Activated naive CD4-positive, alpha-beta T cell treated with anti-CD3 and anti-CD28 coated beads for 36 hours (primary cell): Measurements from ENCODE around the gene LGR5. TPM values are rescaled to one million over a fixed set of nuclear protein-coding genes. Genes with fewer than 3 reads are reported as not detected.
A peak's percentile ranks its signal among the peaks of the same experiment; 100 is the strongest.

Experiments used
- CTCF ChIA-PET: fragments of 350-600 bp; sonication (Branson Sonifier 250); formaldehyde crosslinking; loops from one replicate; lab custom pipeline; 2021; ENCODE audit warnings: antibody characterized with exemption; lab: Charles Lee
- DNase-seq: peaks from one replicate; pipeline ENCODE4 v3.0.0-alpha.2; 2020
- H3K27ac Mint-ChIP-seq: one replicate; pipeline ENCODE4 v1.8.0; 2021; ENCODE audit warnings: mild to moderate bottlenecking, mixed read lengths
- H3K27me3 Mint-ChIP-seq: one replicate; pipeline ENCODE4 v1.8.0; 2021; ENCODE audit warnings: low read depth, mixed read lengths
- H3K36me3 Mint-ChIP-seq: one replicate; pipeline ENCODE4 v1.8.0; 2021; ENCODE audit warnings: low read depth, mixed read lengths
- H3K4me1 Mint-ChIP-seq: one replicate; pipeline ENCODE4 v1.8.0; 2021; ENCODE audit warnings: low read depth, mixed read lengths
- H3K4me3 Mint-ChIP-seq: one replicate; pipeline ENCODE4 v1.8.0; 2021; ENCODE audit warnings: mild to moderate bottlenecking, moderate library complexity, mixed read lengths
- H3K9me3 Mint-ChIP-seq: one replicate; pipeline ENCODE4 v1.8.0; 2021; ENCODE audit warnings: mixed read lengths
- intact Hi-C: fragments of 100-400 bp; cut with micrococcal nuclease; formaldehyde crosslinking; loops from one replicate; pipeline ENCODE4 v1.15.1; 2023
- total RNA-seq, 2 experiments: library from RNA; stranded (reverse); gene quantifications; one replicate each; pipeline ENCODE4 v1.2.3, GENCODE V29; 2021

LGR5 gene
- total RNA-seq, 2 experiments from 2014 or later: not detected

DNA sequence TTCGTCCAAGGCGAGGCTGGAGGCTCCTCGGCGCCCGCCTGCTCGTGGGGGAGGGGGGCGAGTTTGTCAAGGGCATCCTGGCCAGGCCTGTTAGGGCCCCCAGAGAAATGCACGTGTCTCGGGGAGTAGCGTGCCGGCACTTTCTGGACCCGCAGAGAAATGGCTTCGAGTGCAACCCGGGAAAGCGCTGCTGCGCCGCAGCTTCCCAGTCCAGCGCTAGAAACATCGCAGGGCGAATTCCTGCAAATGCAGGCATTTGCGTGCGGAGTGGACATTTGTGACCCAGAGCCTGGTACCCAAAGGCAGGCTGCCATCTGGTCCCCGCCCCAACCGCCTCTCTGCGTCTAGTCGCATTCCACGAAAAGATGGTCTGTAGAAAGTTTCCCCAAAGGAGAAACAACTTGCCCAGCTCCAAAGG is 756 bp downstream of the LGR5 start:
- Mint-ChIP-seq H3K9me3 (peaks cover 22% of the 10 kb centered on the region), H3K27me3 (peaks cover 55% of the 10 kb centered on the region), H3K27ac (no peak overlapping the region), H3K36me3 (peaks cover 2% of the 10 kb centered on the region), H3K4me1 (peaks cover 18% of the 10 kb centered on the region), H3K4me3 (peak overlapping the region; percentile 74)
- DNase-seq: no peak
- CTCF ChIA-PET: no interaction called here
- intact Hi-C loops: no loop called here

GRCh38 chr12:71440763-71441748 is 1.5 kb downstream of the LGR5 start:
- peaks cover 15% of the 10 kb centered on the region for H3K9me3 Mint-ChIP-seq

DNA sequence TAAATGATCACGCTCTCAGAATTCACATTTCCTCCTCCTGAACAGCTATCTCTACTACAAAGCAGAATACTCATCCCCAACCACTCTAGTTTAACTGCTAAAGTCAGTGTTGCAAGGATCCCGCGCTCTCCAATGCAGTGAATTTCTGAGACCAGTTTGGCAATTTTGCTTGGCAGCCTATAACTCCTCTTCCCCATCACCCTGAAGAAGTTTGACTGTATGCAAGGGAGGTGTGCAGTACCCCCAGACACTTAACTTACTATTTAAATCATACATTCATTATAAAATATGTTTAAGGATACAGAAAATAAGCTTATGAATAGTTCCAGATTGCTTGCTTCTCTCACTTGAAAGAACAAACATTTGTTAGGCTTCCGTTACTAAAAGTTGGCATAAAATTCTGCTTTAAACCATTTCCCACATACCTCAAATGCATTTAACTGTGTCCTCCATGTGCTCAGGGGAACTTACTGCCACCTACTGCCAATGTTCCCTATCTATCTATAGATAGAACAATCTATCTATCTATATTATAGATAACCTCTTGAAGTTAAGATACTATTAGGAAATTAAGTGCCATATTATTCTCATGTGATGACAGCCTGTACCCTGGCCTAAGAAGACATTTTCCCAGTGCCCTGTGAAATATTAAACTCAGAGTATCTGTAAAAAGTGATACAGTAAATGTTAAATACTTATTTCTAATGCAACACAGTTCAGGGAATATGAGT is 2.4 kb downstream of the LGR5 start:
- intact Hi-C loops: no loop called here
- CTCF ChIA-PET: no interaction called here
- H3K9me3 Mint-ChIP-seq: peaks cover 7% of the 10 kb centered on the region
- H3K36me3 Mint-ChIP-seq: no peaks in the 10 kb centered on the region
- no peak overlapping the region for H3K27ac Mint-ChIP-seq
- DNase-seq: no peak
- no peak overlapping the region for H3K4me3 Mint-ChIP-seq
- H3K4me1 Mint-ChIP-seq: peaks cover 18% of the 10 kb centered on the region
- H3K27me3 Mint-ChIP-seq: peaks cover 57% of the 10 kb centered on the region

More at GRCh38 chr12:71440763-71441748, 1.5 kb downstream of the LGR5 start:
- peaks cover 56% of the 10 kb centered on the region for H3K27me3 Mint-ChIP-seq
- H3K4me1 Mint-ChIP-seq: peaks cover 18% of the 10 kb centered on the region
- peak overlapping the region; percentile 74 for H3K4me3 Mint-ChIP-seq
- no peak overlapping the region for H3K27ac Mint-ChIP-seq
- peaks cover 2% of the 10 kb centered on the region for H3K36me3 Mint-ChIP-seq
- intact Hi-C loops: no loop called here
- CTCF ChIA-PET: interaction anchor here (0.6 kb wide), 1 partner anchor 70 kb away, joined by 3 read pairs; no protein-coding TSS in a partner anchor
- peak; percentile 11 for DNase-seq

GRCh38 chr12:71442567-71442931 is 3.0 kb downstream of the LGR5 start:
- Mint-ChIP-seq H3K9me3 (peaks cover 1% of the 10 kb centered on the region), H3K4me3 (no peak overlapping the region), H3K4me1 (peaks cover 18% of the 10 kb centered on the region), H3K36me3 (no peaks in the 10 kb centered on the region), H3K27me3 (peaks cover 57% of the 10 kb centered on the region), H3K27ac (no peak overlapping the region)
- CTCF ChIA-PET: no interaction called here
- intact Hi-C loops: no loop called here
- no peak for DNase-seq

DNA sequence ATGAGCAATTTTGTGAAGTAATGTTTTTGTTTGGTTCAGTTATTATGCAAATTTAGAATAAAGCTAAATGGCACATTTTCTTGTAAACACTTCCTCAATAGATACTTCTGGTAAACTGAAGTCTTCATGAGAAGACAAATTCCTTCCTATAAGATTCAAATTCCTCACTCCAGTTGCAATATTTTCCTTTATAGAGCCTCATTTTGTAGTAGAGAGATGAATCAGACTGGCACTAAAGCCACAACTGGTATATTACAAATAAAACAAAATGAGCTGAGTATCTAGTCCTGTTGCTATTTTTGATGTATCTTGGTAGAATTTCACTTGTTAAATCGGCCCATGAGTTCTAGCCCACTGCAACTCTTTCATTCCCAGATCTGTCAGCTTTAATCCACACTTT is 5.5 kb downstream of the LGR5 start:
- Mint-ChIP-seq H3K36me3 (no peaks in the 10 kb centered on the region), H3K4me3 (no peak overlapping the region), H3K27ac (no peak overlapping the region), H3K4me1 (peaks cover 13% of the 10 kb centered on the region), H3K27me3 (peaks cover 47% of the 10 kb centered on the region), H3K9me3 (no peaks in the 10 kb centered on the region)
- CTCF ChIA-PET: no interaction called here
- no peak for DNase-seq
- intact Hi-C loops: no loop called here

GRCh38 chr12:71447691-71448132 is 8.1 kb downstream of the LGR5 start:
- CTCF ChIA-PET: no interaction called here
- H3K27ac Mint-ChIP-seq: no peak overlapping the region
- H3K4me3 Mint-ChIP-seq: no peak overlapping the region
- DNase-seq: no peak
- intact Hi-C loops: no loop called here
- no peaks in the 10 kb centered on the region for H3K36me3 Mint-ChIP-seq
- no peaks in the 10 kb centered on the region for H3K4me1 Mint-ChIP-seq
- H3K27me3 Mint-ChIP-seq: peaks cover 36% of the 10 kb centered on the region
- H3K9me3 Mint-ChIP-seq: no peaks in the 10 kb centered on the region

DNA sequence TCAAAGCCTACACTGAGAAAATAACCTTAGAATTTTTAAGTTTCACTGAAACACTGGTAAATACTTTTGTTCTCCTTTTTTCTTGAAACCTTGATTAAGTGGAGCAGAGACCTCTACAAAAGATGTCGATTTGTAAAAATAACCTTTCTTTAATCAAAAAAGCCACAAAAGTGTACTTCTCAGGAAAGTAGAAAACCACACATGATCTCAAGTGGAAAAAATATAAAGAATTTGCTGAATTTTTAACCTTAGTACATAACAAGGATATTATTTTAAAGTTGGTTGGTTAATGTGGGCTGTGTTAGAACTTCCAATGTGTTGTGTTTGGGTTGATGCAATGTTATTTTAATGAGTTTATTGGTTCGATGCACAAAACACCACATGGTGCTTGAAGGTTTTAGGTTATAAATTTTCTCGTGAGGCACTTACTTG is 8.6 kb downstream of the LGR5 start:
- Mint-ChIP-seq H3K27me3 (peaks cover 36% of the 10 kb centered on the region), H3K4me3 (no peak overlapping the region), H3K4me1 (no peaks in the 10 kb centered on the region), H3K9me3 (no peaks in the 10 kb centered on the region), H3K27ac (no peak overlapping the region), H3K36me3 (no peaks in the 10 kb centered on the region)
- CTCF ChIA-PET: no interaction called here
- intact Hi-C loops: no loop called here
- no peak for DNase-seq

DNA sequence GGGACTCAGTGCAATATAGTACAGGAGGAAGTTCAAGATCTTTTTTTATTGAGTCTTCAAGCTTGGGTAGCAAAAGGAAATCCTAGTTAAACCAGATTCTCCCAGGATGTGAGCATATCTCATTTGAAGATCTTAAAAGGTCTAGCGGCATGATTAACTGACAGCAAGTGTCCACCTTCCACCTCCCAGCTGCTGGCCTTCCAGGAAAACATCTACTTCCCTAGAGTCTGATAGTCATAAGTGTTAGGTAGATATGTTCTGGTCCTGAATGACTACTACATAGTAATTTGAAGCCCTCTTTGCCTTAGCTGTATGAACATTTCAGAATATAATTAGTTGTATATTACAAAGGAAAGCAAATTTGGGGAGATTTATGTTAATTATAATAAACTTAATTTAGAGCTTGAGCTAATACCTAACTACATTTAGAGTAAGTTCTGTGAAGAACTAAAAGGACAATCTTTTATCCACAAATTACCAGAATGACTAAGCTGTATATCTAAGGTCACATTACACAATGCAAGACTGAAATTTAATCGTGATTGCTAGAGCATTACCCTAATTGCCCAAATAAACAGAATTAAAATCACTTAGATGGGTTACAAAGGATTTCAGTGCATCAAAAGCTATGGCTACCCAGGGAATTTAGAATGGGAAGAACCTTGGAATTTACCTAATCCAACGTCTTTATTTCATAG is 9.9 kb downstream of the LGR5 start:
- intact Hi-C loops: no loop called here
- Mint-ChIP-seq H3K4me3 (no peak overlapping the region), H3K27me3 (peaks cover 39% of the 10 kb centered on the region), H3K9me3 (no peaks in the 10 kb centered on the region), H3K27ac (no peak overlapping the region), H3K4me1 (no peaks in the 10 kb centered on the region), H3K36me3 (no peaks in the 10 kb centered on the region)
- DNase-seq: no peak
- CTCF ChIA-PET: no interaction called here

GRCh38 chr12:71452006-71452405 is 12.4 kb downstream of the LGR5 start:
- no peak overlapping the region for H3K4me3 Mint-ChIP-seq
- intact Hi-C loops: no loop called here
- no peaks in the 10 kb centered on the region for H3K4me1 Mint-ChIP-seq
- no peak overlapping the region for H3K27ac Mint-ChIP-seq
- peaks cover 33% of the 10 kb centered on the region for H3K27me3 Mint-ChIP-seq
- no peak for DNase-seq
- H3K36me3 Mint-ChIP-seq: no peaks in the 10 kb centered on the region
- CTCF ChIA-PET: no interaction called here
- no peaks in the 10 kb centered on the region for H3K9me3 Mint-ChIP-seq

- CTCF ChIA-PET: interaction anchor here (0.6 kb wide), 1 partner anchor 391 kb away, joined by 3 read pairs; no protein-coding TSS in a partner anchor
- H3K27ac Mint-ChIP-seq: no peak overlapping the region
- no peak overlapping the region for H3K4me3 Mint-ChIP-seq
- H3K4me1 Mint-ChIP-seq: no peaks in the 10 kb centered on the region
- no peaks in the 10 kb centered on the region for H3K36me3 Mint-ChIP-seq
- H3K9me3 Mint-ChIP-seq: no peaks in the 10 kb centered on the region
- peaks cover 19% of the 10 kb centered on the region for H3K27me3 Mint-ChIP-seq
- intact Hi-C loops: no loop called here
- no peak for DNase-seq
These were observed 15.6 kb downstream of the LGR5 start for GRCh38 chr12:71455028-71455737.

GRCh38 chr12:71456316-71456715 is 16.7 kb downstream of the LGR5 start:
- no peaks in the 10 kb centered on the region for H3K36me3 Mint-ChIP-seq
- H3K27ac Mint-ChIP-seq: no peak overlapping the region
- DNase-seq: no peak
- intact Hi-C loops: no loop called here
- no peaks in the 10 kb centered on the region for H3K9me3 Mint-ChIP-seq
- no peaks in the 10 kb centered on the region for H3K4me1 Mint-ChIP-seq
- no peak overlapping the region for H3K4me3 Mint-ChIP-seq
- CTCF ChIA-PET: no interaction called here
- H3K27me3 Mint-ChIP-seq: peaks cover 19% of the 10 kb centered on the region
